OCI-LY7 (cell line): ENCODE measurements around the gene ARFGAP2.

ENCODE experiments used
- CTCF ChIP-seq: fragments of 200-600 bp; sonication (generic); conservative IDR thresholded peaks from 2 replicates; pipeline ENCODE4 v1.5.1; 2014; ENCODE audit warnings: mild to moderate bottlenecking, antibody characterized with exemption, low read length, moderate library complexity, mixed read lengths
- EZH2phosphoT487 ChIP-seq: fragments of 200-600 bp; sonication (generic); IDR thresholded peaks from 2 replicates; pipeline ENCODE4 v1.6.1; 2018; ENCODE audit warnings: low read depth, borderline replicate concordance, mild to moderate bottlenecking, mixed run types, antibody characterized with exemption, low read length, moderate library complexity, mixed read lengths

DNA sequence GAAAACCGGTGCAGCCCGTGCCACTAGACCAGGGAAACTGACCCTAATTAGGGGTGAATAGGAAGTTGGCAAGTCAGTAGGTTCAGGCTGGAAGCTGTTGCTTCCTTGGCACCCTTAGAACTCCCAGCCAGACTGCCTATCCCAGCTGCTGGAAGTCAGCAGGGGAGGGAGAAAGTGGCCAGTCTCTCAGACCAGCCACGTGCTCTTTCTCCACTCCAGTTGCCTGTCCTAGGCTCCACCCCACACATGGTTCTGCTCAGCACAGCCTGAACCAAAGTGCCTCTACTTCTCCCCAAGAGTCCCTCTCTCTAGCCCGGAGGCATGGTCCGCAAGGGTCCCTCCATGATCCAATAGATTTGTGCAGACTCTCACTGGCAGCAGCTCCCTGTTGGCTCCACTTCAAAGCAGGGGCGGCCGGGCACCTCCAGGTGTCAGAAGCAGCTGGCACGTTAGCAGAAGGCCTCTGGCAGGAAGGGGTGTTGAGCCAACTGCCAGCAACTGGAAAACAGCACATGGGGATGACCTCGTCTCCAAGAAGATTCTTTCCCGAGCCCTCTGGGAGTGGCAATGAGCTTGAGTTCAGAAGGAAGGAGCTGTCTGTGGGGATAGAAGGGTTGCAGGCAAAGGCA is 27.7 kb downstream of the ARFGAP2 start:
- TF ChIP-seq EZH2phosphoT487 (no peak), CTCF (no peak)
